Measurements from ENCODE around the gene SLC2A13. TPM values are rescaled to one million over a fixed set of nuclear protein-coding genes. Genes with fewer than 3 reads are reported as not detected.

The SLC2A13 gene
- total and polyA plus RNA-seq, 10 of the 15 experiments (the other 5 are each of a cell fraction or from before 2014, with no cell fraction given) = 0.05 to 3.7 (median 0.25) TPM

GRCh38 chr12:39875721-39876120 is 230.2 kb downstream of the SLC2A13 start:
- intact Hi-C loops (cut with micrococcal nuclease; ENCODE audit: unreplicated experiment) (no loop called here), in situ Hi-C loops (cut with MboI) (no loop called here)
- H3K27me3 ChIP-seq (replicated peaks in 1 of 2; ENCODE audit: control insufficient read depth in 2 of 2, insufficient read depth in 2 of 2, low read length in 1 of 2) = no peaks in the 10 kb centered on the region
- no peaks in the 10 kb centered on the region; the same call in 2 of the 3 replicates for H3K9me3 ChIP-seq (replicated peaks; ENCODE audit: control insufficient read depth, insufficient read depth, low read length)
- H3K4me3 ChIP-seq = no peak overlapping the region
- no peaks in the 10 kb centered on the region for H3K4me1 ChIP-seq (ENCODE audit: control insufficient read depth, insufficient read depth, low read length)
- H4K20me1 ChIP-seq (ENCODE audit: control insufficient read depth, insufficient read depth) = no peaks in the 10 kb centered on the region
- ChIA-PET CTCF (no interaction called here), POLR2A (no interaction called here), SMC1A (ENCODE audit: uncharacterized antibody, unreplicated experiment) (no interaction called here), RAD21 (ENCODE audit: unreplicated experiment) (no interaction called here)
- BruUV-seq (replicated peaks) = no TSS peak
- DNase-seq (ENCODE audit: low read depth, low spot score) (no peak), ATAC-seq (no peak), FAIRE-seq (no peak)
- H3K36me3 ChIP-seq (ENCODE audit: control insufficient read depth in 2 of 2, insufficient read depth in 2 of 2, low read length in 1 of 2) = no peaks in the 10 kb centered on the region
- H3K79me2 ChIP-seq (ENCODE audit: control insufficient read depth, insufficient read depth, low read length) = no peaks in the 10 kb centered on the region
- no peak overlapping the region for H3K27ac ChIP-seq (ENCODE audit: control insufficient read depth, insufficient read depth)
- no peak overlapping the region for H3K9ac ChIP-seq (ENCODE audit: control insufficient read depth, insufficient read depth, low read length)
- H2AFZ ChIP-seq (ENCODE audit: control insufficient read depth, low read depth, low read length) = no peak overlapping the region
- H3K4me2 ChIP-seq (ENCODE audit: control insufficient read depth, insufficient read depth) = no peak overlapping the region
- TF ChIP-seq, protein P1, sequence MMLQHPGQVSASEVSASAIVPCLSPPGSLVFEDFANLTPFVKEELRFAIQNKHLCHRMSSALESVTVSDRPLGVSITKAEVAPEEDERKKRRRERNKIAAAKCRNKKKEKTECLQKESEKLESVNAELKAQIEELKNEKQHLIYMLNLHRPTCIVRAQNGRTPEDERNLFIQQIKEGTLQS (IDR thresholded peaks at IDR 0.05; ENCODE audit: borderline replicate concordance, extremely low read depth, low read depth, low read length) = no peak
- TF ChIP-seq CBX3 (IDR thresholded peaks at IDR 0.05; ENCODE audit: borderline replicate concordance, low read depth) = no peak
- TF ChIP-seq LARP7 (IDR thresholded peaks at IDR 0.05) = no peak
- TF ChIP-seq PBX3 (IDR thresholded peaks at IDR 0.05; ENCODE audit: insufficient replicate concordance, low read depth, low read length) = no peak
- no peak for TF ChIP-seq SMARCA5 (IDR thresholded peaks at IDR 0.05)
- TF ChIP-seq, protein P2, sequence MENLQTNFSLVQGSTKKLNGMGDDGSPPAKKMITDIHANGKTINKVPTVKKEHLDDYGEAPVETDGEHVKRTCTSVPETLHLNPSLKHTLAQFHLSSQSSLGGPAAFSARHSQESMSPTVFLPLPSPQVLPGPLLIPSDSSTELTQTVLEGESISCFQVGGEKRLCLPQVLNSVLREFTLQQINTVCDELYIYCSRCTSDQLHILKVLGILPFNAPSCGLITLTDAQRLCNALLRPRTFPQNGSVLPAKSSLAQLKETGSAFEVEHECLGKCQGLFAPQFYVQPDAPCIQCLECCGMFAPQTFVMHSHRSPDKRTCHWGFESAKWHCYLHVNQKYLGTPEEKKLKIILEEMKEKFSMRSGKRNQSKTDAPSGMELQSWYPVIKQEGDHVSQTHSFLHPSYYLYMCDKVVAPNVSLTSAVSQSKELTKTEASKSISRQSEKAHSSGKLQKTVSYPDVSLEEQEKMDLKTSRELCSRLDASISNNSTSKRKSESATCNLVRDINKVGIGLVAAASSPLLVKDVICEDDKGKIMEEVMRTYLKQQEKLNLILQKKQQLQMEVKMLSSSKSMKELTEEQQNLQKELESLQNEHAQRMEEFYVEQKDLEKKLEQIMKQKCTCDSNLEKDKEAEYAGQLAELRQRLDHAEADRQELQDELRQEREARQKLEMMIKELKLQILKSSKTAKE (IDR thresholded peaks at IDR 0.05; ENCODE audit: low read depth, poor library complexity, severe bottlenecking) = no peak
- no peak for TF ChIP-seq CHD2 (IDR thresholded peaks at IDR 0.05; ENCODE audit: borderline replicate concordance, low read depth, low read length)
- no peak for TF ChIP-seq SRF (IDR thresholded peaks at IDR 0.05; ENCODE audit: low read depth in 2 of 2, low read length in 2 of 2)
- no peak for TF ChIP-seq HCFC1 (IDR thresholded peaks at IDR 0.05; ENCODE audit: low read length)

Data from GM12878 (cell line).